ENCODE results near the gene MCM3AP.
A peak's percentile ranks its signal among the peaks of the same experiment; 100 is the strongest.
"Not testable (repeated sequence)": the region's sequence is repeated elsewhere in the genome, so short reads cannot be mapped to it uniquely, and the experiment has no call there.

The MCM3AP gene

DNA sequence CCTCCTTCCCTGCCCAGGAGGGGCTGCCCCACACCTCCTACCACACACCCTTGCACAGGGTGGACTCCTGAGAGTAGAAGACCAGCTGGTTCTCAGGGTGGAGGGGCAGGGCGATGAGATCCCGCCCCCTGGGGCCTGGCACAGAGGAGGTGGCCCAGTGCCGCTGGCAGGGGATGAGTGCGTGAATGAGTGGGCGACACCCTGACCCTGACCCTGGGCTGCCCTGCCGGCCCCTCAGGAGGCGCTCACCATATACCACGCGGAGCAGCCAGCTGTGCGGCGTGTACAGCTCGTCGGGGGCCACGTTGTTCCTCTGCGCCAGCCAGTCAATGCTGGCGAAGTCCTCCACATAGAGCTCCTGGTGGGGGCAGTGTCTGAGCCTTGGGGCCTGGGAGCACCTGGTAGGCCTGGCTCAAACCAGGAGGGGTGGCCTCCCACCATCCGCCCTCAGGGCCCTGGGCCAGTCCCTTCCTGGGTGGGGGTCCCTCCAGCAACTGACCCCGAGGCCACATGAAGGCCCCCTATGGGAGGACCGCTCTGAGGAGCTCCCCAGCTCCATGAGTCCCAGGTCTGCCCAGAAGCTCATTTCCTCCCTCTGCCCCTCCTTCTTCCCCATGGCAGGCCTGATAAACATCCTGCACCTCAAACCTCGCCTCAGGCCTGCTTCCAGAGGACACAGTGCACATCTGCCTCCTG, 69.8 kb downstream of the MCM3AP start:
- DNase-seq, result no peak

DNA sequence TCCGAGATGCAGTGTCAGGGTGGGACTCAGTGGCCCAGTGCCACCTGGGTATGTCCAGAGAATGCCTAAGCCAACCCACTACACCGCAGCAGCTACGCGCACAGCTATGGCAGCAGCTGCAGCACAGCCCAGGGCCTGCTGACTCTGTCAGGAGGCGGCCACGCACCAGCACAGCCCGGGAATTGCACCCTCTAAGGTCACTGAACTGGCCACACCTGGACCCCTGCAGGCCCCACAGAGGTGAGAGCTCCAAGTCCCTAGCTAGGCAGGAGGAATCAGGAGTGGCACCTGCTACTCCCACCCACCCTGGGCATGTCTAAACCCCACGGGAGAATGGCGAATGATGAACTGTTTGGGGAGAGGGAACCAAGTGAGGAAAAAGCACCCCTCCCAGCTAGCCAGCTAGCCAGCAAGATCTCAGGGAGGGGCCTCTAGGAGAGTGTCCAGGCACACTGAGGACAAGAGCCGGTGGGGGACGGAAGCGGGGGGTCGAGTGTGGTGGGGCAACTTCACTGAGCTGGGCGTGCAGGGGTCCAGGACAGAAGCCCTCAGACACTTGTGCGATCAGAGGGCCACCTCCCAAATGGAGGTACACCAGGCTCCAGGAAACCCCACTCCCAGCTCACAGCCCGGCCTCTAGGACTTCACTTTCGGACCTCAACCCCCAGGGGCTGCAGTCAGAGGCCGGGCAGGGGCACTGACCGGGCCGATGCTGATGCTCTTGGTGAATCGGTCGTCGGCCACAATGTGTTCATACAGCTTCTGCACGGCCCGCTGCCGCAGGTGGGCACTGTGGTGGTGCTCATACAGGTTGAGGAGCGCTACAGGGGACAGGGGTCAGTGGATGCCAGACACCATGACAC, 70.7 kb downstream of the MCM3AP start:
- DNase-seq, result no peak

DNA sequence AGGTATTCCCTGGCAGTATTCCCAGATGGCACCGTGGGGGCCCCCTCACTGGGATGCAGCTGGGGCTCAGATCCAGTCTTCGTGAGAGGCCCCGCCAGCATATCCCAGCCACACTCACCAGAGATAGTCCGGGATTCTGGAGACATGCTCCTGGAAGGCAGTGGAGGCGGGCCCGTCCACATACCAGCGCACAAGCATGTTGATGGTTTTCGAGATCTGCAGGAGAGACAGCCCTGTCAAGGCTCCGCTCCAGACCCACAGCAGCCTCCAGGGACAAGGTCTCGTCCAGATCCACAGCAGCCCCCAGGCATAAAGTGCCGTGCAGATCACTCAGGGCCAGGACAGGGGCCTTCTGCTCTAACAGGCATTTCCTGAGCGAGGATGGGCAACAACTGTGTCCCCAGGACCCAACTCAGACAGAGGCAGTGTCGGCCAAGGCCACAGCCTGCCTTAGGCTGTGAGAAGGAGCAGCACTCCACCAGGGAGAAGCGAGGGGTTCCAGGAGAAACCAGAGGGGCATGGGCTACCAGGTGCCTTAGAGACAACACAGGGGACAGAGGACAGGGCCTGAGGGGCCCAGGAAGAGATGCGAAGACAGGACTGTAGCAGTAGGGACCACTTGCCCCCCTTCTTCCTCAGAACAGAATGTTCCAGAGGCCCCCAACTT, 71.7 kb downstream of the MCM3AP start:
- DNase-seq, result no peak

DNA sequence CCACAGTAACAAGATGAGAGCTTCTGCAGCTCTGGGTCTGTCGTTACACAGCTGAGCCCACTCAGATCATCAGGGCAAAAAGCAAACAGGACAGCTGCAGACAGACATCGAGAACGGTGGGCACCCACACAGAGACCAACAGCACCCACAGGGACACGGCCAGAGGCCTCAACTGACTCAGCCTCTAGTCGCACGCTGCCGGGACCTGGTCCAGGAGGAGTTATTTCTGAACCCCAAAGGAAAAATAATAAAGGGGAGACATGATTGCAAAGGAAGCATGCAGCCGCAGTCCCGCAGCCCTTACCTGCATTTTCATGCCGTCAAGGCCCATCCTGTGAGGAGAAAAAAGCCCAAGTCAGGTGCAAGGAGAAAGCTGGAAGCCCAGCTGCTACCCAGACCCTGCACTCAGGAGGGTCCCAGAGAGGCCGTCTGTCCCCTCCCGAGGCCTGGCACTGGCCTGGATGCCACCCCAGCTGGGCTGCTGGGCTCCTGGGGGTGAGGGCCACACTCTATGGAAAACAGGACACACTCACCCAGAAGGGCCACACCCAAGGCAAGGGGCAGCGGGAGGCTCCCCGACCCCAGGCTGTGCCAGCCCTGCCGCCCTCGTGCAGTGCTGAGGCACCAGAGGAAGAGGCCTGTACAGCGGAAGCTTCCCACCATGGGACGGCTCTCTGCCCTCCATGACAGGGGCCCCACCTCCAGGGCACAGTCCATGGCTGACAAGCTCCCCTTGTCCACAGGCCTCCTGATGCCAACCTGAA, 72.5 kb downstream of the MCM3AP start:
- no peak for DNase-seq

DNA sequence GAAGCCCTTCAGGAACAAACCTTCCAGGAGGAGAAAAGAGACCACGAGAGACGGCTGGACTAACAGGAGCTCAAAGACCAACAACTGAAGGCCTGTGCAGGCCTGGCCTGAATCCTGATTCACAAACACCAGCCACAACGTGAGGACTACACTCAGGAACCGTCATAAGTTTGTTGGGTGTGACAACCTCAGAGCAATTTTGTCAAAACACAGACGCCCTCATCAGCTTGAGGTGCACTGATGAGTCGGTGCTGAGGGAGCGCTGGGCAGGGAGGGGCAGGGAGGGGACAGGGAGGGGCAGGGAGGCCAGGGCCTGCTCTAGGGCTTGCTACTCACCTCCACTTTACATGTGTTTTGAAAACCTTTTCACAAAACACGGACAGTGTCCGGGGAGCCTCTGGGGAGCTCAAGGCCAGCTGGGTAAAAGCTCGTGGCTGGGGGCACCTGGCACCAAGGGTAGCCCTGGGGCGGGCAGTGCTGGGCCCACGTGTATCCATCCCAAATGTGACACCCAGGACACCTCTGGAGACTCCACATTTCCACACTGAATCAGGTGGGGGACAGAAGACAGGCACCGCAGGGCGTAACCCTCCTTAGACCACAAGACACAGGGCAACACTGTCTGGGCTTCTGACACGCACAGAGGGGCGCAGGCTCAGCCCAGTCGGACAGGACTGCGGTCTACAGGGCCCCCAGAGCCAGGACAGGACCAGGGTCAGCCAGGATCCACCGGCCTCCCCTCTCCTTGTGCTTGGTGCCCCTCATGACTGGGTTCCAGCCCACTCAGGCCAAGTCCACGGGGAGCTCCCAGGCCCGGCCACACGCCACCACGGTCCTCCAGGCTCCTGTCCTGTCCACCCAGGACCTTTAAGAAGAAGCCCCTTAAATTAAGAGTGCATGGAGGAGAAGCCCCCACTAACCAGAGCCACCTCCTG, 73.4 kb downstream of the MCM3AP start:
- DNase-seq, result no peak

DNA sequence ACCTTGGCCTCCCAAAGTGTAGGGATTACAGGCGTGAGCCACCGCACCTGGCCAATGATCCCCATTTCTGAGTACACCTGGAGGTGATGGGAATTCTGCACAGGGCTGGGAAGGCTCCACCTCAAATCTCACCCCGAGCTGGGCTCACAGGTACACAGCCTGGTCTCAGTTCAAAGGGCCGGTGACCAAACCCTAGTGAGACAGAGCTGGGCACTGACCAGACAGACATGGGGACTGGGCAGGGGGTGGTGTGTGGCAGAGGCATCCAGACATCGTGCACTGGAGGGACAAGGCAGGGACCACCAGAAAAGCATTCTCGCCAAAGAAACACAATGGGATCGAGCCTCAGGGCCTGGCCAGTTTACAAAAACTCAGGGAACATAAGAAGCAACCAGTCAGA, 74.0 kb downstream of the MCM3AP start:
- DNase-seq, result no peak

DNA sequence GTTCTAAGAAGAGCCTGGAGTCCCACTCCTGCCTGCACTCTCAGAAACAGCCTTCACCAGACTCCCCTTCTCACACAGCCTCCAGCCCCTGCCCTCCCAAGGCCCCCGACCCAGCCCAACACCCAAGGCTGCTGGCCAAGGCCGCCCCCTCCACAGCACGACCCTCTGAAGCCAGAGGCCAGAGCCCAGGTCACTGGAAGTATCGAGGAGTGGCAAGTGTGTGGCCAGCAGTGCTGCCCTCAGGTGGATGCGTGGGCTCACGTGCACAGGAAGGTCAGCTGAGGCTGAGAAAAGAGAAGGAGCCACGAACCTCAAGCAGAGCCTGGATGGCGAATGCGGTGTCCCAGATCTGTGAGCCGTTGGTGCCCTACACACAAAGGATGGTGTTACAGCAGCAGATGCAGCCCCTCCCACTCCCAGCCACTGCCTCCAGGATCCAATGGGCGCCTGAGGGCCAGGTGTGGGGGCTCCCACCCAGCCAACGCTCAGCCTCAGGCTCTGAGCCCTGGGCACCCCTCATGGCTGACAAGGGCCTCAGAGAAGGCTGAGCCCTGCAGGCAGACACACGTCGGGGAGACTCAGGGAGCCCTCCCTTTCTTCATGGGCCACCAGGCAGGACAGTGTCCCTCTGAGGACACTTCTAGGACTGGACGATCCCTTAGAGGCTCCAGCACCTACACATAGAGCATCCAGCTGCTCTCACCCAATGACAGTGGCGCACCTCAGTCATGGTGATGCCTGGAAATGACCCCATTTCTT, 74.9 kb downstream of the MCM3AP start:
- DNase-seq, result no peak

DNA sequence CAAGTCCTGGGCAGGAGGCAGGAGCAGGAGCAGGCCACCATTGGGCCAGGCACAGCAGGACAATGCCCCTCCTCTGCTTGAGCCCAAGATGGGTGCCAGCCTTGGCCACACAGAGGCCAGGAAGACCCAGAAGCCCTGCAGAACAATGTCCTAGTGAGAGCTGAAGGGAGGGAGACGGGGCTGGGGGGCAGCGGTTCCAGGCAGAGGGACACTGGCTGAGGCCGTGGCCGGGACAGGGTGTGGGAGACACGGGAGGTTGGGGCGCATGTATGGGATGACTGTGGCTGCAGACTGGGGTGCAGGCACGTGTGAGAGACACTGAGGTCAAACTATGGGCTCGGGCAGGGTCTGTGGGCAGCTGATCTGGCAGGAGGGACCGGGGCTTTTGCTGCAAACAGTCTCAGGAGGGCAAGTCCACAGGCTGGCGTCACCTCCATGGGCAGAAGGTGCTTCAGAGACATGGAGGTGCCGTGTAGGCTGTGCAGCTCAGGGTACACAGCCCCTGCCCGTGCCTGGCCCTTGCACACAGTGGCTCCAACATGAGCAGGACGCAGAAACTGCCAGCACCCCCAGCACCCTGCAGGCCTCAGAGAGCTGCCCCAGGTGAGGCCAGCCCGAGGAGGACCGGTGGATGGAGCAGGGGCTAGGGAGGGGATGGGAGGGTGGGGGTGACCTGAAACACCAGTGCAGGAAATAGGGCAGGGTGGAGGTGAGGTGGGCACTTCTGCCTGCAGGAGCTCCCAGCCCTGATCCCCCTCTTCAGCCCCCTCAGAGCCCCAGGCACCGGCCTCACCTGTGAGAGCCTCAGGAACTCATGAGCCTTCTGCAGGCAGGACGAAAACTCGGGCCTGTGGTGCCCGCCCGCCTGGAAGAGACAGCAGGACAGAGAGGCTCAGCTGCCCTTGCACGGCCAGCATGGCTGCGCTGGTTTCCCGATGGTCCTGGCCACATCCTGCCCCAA, 76.4 kb downstream of the MCM3AP start:
- DNase-seq, result no peak

DNA sequence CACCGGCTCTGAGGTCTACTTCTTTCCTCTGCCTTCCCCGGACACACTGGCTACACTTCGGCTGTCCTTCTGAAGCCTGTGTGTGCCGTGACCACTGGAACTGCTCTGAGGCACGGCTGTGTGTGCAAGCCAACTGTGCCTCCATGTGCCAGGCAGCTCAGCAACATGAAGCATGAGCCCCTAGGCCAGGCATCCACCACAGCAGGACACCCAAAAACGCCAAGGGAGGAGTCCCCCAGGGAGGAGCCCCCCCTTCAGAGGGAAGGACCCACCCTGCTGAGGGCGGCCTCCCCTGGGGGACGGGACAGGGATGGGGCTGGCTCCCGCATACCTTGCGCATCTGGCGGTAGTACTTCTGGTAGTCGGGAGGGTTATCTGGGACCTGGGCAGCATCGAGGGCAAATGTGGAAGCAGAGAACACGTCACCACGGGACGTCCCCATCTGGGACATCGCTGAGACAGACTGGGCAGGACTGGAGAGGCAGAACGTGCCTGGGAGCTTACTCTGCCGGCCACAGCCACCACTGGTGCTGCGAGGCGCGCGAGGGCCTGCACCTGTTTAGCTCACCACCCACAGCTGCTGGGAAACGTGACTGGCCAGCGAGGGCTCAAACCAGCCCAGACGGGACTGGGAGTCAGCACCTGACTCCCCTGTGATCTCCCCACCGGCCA, 77.4 kb downstream of the MCM3AP start:
- DNase-seq, result no peak

DNA sequence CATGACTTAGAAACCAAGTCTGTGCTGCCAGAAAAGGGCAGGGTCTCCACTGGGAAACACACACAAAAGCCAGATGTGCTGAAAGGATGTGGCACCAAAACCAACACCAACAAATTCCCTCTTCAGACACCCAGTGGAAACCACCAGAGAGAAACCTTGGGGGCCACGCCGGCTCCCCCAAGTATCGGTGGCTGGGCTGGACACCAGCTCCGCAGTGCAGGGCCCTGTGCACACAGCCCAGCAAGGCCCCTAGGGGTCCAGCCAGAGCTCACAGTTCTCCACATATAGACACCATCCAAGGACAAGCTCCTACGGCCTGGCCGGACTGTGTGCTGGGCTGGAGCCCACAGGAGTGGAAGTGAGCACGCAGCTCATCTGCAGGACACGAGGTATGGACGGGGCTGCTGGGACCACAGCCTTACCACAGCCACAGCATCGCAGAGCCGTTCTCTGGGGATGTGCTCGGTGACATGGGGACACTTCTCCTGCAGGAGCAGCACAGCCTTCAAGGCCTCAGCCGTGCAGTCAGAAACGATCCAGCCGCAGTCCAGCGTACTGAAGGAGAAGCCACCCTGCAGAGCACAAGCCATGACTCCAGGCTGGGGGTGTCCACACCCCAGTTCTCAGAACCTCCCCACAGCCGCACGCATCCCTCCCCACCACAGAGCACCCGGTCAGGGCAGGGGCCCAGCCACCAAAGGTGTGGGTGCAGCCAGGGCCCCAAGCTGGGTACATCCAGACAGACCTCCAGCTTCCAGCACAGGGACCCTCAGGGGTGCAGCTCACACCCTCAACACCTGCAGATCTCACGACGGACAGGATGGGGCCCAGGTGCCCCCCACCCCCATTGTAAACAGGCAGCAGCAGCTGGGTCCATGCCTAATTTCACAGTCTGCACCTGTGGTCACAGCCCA, 78.1 kb downstream of the MCM3AP start:
- DNase-seq, result no peak

DNA sequence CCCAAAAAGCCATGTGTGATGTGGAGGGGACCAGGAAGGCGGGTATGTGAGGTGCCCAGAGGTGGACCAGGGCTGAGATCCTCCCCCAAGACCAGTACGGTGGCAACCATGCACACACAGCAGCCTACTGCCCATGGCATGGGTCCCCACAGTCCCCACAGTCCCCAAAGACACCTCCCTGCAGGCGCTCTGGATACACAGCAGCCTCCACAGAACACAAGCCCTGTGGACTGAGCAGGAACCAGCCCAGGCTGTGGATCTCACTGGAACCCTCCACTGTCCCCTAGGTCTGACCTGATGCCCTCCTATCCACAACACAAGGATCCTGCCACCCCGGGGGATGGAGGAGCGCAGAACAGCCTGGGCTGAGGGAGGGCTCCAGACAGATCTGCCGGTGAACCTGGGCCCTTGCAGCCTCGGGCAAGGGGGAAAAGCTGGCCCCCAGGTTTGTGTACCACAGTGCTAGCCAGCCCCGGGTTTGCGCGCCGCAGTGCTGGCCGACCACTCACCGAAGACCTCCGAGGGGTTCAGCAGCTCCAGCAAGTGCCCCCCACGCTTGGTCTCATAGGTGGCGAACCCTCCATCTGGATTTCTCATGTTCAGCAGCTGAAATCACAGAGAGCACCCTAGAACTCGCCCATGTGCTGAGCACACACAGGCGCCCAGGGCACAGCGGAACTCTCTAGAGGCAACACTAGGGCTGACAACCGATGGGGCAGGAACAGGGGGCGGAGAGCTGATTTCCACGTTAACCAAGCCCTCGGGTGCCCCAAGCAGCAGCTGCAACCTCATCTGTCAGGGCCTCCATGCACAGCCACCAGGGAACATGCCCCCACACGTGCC, 79.0 kb downstream of the MCM3AP start:
- DNase-seq, result no peak

DNA sequence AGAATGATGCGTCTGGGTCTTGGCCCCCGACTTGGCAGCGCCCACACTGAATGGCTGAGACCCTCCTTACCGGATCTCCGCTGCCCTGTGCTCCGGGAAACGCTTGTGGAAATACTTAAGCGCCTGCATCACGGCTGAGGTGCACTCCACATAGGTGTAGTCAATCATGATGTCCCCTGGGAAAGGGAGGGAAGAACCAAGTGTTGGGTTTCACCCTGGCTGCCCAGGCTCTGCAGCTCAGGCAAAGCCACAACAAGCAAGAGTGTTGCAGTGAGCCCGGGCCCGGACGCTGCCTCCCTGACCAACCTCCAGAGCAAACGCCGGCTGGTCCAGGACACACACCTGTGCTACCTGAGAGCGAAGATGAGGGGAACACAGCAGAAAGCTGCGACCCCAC, 79.6 kb downstream of the MCM3AP start:
- DNase-seq, result no peak

DNA sequence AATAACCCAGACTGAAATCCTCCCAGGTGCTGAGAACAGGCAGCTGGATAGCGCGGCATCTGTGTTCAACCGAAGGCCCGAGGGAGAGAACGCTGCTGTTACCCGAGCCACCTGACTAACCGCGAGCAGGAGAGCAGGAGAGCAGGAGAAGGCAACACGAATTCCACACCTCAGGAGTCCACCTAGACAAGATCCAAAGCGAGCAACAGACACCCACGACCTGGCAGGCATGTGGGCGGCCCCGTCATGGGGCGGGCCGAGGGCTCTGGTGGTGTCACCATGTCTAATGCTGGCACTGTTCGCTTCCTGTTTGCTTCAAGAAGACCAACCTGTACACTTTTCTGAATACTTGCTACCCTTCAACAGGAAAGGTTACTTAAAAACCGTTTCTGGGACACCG, 80.2 kb downstream of the MCM3AP start:
- DNase-seq, result peak; percentile 66

DNA sequence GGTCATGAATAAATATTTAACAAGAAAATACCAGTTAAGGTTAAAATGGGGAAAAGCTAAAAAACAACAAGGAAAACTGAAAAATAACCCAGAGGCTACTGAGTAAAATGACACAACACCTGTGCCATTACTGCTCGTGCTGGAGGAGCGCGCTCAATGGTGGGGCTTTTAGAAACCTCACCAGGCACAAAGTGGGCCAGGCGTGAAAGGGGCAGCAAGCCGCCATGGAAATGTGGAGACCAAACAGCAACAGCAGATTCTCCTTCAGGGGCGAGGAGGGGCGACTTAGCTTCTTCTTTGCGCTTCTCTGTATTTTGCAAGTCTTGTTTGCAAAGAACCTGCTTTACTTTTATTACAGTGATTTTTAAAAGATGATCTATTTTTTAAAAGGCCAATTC, 82.2 kb downstream of the MCM3AP start:
- DNase-seq, result no peak

DNA sequence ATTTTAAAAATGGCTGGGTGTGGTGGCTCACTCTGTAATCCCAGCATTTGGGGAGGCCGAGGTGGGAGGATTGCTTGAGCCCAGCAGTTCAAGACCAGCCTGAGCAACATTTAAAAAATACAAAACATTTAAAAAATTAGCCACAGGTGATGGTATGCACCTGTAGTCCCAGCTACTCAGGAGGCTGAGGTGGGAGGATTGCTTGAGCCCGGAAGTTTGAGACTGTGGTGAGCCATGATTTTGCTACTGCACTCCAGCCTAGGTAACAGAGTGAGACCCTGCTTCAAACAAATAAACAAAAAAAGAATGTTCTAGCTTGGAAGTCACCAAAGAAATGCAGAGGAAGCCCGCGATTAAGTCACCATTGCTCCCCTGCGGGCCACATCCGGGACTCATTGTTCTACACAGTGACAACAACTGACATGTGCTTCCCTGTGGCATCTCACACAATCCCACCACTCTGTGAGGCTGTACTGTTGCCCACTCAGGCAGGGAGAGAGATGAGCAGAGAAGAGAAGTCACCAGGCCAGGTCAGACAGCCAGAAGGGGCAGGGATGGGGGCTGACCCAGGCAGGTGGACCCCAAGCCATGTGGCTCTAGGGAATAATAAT, 82.7 kb downstream of the MCM3AP start:
- DNase-seq, result no peak

DNA sequence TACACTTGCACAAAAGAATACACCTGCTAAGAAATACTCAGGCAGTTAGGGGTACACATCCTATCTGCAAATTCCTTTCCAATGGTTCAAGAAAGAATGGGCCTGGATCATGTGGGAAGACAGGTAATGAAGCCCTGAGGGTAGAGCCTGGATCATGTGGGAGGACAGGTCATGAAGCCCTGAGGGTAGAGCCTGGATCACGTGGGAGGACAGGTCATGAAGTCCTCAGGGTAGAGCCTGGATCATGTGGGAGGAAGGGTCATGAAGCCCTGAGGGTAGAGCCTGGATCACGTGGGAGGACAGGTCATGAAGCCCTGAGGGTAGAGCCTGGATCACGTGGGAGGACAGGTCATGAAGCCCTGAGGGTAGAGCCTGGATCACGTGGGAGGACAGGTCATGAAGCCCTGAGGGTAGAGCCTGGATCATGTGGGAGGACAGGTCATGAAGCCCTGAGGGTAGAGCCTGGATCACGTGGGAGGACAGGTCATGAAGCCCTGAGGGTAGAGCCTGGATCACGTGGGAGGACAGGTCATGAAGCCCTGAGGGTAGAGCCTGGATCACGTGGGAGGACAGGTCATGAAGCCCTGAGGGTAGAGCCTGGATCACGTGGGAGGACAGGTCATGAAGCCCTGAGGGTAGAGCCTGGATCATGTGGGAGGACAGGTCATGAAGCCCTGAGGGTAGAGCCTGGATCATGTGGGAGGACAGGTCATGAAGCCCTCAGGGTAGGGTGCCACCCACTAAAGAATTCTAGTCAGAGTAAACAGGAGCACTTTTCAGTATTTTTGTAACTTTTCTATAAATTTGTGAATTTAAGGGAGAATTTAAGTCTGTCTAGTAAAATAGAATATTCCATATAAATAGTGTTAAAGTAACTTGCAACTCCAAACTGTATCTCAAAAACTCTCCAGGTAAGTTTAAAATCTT, 84.3 kb downstream of the MCM3AP start:
- not testable (repeated sequence) for DNase-seq

Measured in NCI-H2171 treated with DMSO at 0.1 percent for 48 hours (cell line).